Muscle layer of duodenum (tissue), 2 donors: ENCODE results near the gene GRIPAP1.

Source experiments
- H3K27ac ChIP-seq: one replicate; pipeline ENCODE4 v1.7.0; 2013; ENCODE audit warnings: mild to moderate bottlenecking, low read length
- H3K27me3 ChIP-seq: one replicate; pipeline ENCODE4 v1.7.0; 2013; ENCODE audit warnings: low read depth, mild to moderate bottlenecking, control low read depth, low read length
- H3K36me3 ChIP-seq, 2 donors: one replicate each; pipeline ENCODE4 v1.7.0; 2013; ENCODE audit warnings: low read length in 2 of 2, control low read depth in 1 of 2, mild to moderate bottlenecking in 1 of 2; ENCODE audit not compliant: insufficient read depth in 2 of 2, control insufficient read depth in 1 of 2
- H3K4me1 ChIP-seq, 2 donors: one replicate each; pipeline ENCODE4 v1.7.0; 2013; ENCODE audit warnings: low read length in 2 of 2, mild to moderate bottlenecking in 2 of 2, control low read depth in 1 of 2, moderate library complexity in 1 of 2; ENCODE audit not compliant: insufficient read depth in 2 of 2, control insufficient read depth in 1 of 2
- H3K4me3 ChIP-seq, 2 donors: one replicate each; pipeline ENCODE4 v1.7.0; 2013; ENCODE audit warnings: low read length in 2 of 2, low read depth in 1 of 2, mild to moderate bottlenecking in 1 of 2
- H3K9me3 ChIP-seq, 2 donors: one replicate each; pipeline ENCODE4 v1.7.0; 2013; ENCODE audit warnings: low read length in 2 of 2, control low read depth in 1 of 2, mild to moderate bottlenecking in 1 of 2; ENCODE audit not compliant: control insufficient read depth in 1 of 2
- donor health status: healthy.

Gene GRIPAP1

DNA sequence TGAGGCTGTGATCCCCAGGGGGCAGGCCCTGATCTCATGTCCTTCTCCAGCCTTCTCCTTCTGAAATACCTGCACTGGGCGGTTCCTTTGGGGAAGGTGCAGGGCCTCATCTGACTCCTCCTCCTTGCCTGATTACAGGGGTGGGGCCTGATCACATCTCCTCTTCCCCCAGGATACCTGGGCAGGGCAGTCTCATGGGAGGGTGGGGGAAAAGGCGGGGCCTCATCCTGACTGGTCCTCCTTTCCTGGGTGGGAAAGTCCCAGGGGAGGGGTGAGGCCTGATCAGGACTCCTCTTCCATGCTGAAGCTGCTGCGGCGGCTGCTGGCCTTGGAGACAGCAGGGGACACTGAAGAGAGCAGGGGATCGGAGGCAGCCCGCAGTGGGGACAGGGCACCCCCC, 27.8 kb upstream of the GRIPAP1 start:
- H3K36me3 ChIP-seq, result peaks cover 25 to 32% of the 10 kb centered on the region in 2 donors
- H3K4me1 ChIP-seq, result peaks cover 0 to 15% of the 10 kb centered on the region in 2 donors
- no peaks in the 10 kb centered on the region for H3K9me3 ChIP-seq
- no peak overlapping the region for H3K27ac ChIP-seq
- no peak overlapping the region for H3K4me3 ChIP-seq
- H3K27me3 ChIP-seq, result no peaks in the 10 kb centered on the region

DNA sequence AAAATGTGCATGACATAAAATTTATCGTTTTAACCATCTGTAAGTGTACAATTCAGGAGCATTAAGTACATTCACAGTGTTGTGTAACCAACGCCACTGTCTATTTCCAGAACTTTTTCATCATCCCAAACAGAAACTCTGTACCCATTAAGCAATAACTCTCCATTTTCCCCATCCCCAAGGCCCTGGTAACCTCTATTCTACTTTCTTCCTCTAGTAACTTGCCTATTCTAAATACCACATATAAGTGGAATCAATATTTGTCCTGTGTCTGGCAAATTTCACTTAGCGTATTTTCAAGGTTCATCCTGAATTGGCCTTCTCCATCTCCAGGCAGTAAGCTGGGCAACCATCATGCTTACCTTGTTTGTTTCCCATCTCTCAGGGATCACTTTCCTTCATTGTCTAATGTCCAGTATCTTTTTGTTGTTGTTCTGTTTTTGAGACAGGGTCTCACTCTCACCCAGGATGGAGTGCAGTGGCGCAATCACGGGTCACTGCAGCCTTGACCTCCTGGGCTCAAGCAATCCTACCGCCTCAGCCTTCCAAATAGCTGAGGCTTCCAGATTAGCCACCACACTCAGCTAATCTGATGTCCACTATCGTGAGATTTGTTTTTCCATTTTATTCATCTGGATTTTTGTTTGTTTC, 17.7 kb upstream of the GRIPAP1 start:
- Histone ChIP-seq H3K27me3 (no peaks in the 10 kb centered on the region), H3K36me3 (peaks cover 0 to 4% of the 10 kb centered on the region in 2 donors), H3K4me1 (no peaks in the 10 kb centered on the region), H3K27ac (no peak overlapping the region), H3K4me3 (no peak overlapping the region), H3K9me3 (no peaks in the 10 kb centered on the region)

DNA sequence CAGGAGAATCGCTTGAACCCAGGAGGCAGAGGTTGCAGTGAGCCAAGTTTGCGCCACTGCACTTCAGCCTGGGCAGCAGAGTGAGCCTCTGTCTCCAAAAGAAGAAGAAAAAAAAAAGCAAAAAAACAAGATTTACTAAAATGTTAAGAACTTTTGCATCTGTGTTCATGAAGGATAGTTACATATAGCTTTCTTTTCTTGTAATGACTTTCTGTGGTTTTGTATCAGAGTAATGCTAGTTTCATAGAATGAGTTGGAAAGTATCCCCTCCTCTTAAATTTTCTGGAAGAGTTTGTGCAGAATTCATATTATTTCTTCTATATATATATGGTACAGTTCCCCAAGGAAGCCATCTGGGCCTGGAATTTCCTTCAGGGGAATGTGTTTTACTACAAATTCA, 17.0 kb upstream of the GRIPAP1 start:
- no peak overlapping the region for H3K4me3 ChIP-seq
- H3K27me3 ChIP-seq, result no peaks in the 10 kb centered on the region
- no peak overlapping the region for H3K27ac ChIP-seq
- H3K9me3 ChIP-seq, result no peaks in the 10 kb centered on the region
- H3K36me3 ChIP-seq, result no peaks in the 10 kb centered on the region
- H3K4me1 ChIP-seq, result no peaks in the 10 kb centered on the region

DNA sequence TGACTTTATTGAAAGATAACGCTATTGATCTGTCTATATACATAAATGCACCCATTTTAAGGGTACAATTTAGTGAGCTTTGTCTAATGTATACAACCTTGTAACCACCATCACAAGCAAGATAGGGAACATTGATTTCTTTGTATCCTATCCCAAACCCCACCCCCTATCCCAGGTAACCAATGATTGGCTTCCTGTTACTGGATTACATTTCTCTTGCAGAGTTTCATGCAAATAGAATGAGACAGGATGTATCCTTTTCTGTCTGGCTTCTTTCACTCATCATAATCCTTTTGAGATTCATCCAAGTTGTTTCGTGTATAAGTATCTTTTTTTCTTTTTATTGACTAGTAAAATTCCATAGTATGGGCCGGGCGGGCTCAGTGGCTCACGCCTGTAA, 1.6 kb upstream of the GRIPAP1 start:
- H3K4me1 ChIP-seq, result peaks cover 7 to 9% of the 10 kb centered on the region in 2 donors
- peaks cover under 1% of the 10 kb centered on the region in 2 donors for H3K36me3 ChIP-seq
- no peaks in the 10 kb centered on the region for H3K9me3 ChIP-seq
- no peak overlapping the region for H3K27ac ChIP-seq
- H3K4me3 ChIP-seq, result no peak overlapping the region
- no peaks in the 10 kb centered on the region for H3K27me3 ChIP-seq

DNA sequence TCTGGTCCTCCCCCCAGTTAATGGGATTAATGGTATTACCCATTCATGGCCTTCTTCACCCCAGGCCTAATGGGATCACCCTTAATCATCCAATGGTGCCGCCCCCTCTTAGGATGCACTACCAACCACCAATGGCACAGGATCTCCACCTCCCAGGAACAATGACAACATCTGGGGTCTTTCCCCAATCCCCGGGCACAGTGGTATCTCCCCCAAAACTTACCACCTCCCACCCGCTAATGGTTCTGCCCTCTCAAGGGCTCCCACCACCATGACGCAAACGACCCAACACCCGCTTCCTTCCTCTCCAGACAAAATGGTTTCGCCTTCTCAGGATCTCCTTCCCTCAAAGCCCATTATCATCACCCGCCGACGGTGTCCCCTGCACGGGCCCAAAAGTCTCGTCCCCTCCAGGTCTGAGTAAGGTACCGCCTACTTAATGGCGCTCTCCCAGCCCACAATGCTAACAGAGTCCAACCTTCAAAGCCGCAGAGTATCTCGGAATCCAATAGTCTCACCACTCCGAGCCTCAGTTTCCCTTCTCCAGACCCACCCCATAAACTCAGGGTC, 458 bp downstream of the GRIPAP1 start:
- H3K27ac ChIP-seq, result peak overlapping the region; percentile 92
- peak overlapping the region; percentile 79 to 83 for H3K4me3 ChIP-seq
- no peaks in the 10 kb centered on the region for H3K27me3 ChIP-seq
- no peaks in the 10 kb centered on the region for H3K9me3 ChIP-seq
- peaks cover 7 to 9% of the 10 kb centered on the region in 2 donors for H3K4me1 ChIP-seq
- H3K36me3 ChIP-seq, result peaks cover 6 to 11% of the 10 kb centered on the region in 2 donors

DNA sequence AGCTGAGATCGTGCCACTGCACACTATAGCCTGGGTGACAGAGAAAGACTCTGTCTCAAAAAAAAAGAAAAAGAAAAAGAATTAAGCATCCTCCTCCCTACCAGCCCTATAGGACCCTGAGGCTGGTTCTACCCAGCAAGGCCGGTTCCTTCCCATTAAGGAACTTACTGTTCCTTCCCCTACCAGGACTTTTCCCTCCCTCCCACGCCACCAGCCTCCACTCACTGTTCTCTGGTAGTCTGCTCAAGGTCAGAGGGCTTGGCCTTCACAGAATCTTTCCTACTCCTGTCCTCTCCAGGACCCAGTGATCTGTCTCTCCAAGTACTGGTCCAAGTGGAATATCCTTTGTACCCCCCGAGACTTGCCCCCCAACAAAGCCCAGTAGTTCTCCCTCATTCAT, 1.4 kb downstream of the GRIPAP1 start:
- no peak overlapping the region for H3K27ac ChIP-seq
- H3K4me1 ChIP-seq, result peaks cover 7 to 9% of the 10 kb centered on the region in 2 donors
- no peaks in the 10 kb centered on the region for H3K27me3 ChIP-seq
- peak overlapping the region; percentile 79 to 83 for H3K4me3 ChIP-seq
- H3K36me3 ChIP-seq, result peaks cover 6 to 15% of the 10 kb centered on the region in 2 donors
- no peaks in the 10 kb centered on the region for H3K9me3 ChIP-seq

DNA sequence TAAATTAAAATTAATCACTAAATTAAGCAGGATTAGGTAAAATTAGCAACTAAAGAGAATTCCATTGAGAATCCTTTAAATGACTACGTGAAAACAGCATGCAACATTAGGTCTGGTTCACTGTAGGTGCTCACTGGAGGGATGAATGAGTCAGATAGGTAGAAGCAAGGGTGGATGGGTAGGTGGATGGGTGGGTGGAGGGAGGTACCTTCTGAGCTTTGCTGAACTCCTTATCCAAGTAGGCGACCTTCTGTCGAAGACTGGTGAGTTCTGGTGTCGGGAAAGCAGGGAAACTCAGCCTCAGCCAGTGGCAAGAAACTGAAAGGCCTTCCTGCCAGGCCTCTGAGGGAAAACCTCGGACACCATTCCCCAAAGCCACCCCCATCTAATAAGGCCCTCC, 3.0 kb downstream of the GRIPAP1 start:
- Histone ChIP-seq H3K27ac (no peak overlapping the region), H3K27me3 (no peaks in the 10 kb centered on the region), H3K4me1 (peaks cover 7 to 9% of the 10 kb centered on the region in 2 donors), H3K36me3 (peaks cover 9 to 15% of the 10 kb centered on the region in 2 donors), H3K9me3 (no peaks in the 10 kb centered on the region), H3K4me3 (no peak overlapping the region)

DNA sequence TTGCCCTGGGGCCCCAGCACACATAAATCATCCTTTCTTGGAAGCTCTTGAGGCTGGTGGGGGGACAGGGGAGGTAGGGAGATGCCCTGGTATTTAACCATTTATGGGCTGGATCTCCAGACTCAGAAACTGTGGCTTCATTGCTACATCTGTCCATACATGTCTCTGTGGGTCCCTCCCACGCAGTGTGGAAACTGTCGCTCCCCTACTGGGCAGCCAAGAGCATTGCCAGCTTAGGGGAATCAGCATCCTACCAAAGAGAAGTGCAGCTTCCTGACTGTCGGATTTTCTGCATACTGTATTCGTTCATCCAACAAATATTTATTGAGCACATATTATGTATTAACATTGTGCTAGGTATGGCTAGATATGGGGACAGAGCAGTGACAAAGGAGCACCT, 3.7 kb downstream of the GRIPAP1 start:
- Histone ChIP-seq H3K4me3 (no peak overlapping the region), H3K27ac (no peak overlapping the region), H3K4me1 (peaks cover 7 to 9% of the 10 kb centered on the region in 2 donors), H3K27me3 (no peaks in the 10 kb centered on the region), H3K36me3 (peaks cover 10 to 19% of the 10 kb centered on the region in 2 donors), H3K9me3 (no peaks in the 10 kb centered on the region)

DNA sequence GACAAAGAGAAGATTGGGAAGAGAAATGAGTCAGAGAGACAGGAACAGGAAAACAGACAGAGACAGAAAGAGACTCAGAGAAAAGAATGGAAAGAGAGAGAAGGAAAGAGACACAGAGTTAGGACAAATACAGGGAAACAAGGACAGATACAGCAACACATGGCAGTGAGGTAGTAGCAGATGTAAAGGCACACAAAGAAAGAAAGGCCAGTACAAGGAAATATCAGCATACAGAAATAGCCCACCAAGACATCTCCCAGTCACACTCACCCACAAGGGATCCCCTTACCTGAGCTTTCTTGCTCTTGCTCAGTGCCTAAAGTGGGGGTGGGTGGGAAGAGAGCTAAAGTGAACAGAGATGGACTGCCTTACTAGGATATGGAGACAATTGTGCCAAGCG, 4.2 kb downstream of the GRIPAP1 start:
- H3K4me1 ChIP-seq, result peaks cover 7 to 9% of the 10 kb centered on the region in 2 donors
- H3K9me3 ChIP-seq, result no peaks in the 10 kb centered on the region
- peaks cover 13 to 25% of the 10 kb centered on the region in 2 donors for H3K36me3 ChIP-seq
- no peak overlapping the region for H3K27ac ChIP-seq
- H3K4me3 ChIP-seq, result no peak overlapping the region
- no peaks in the 10 kb centered on the region for H3K27me3 ChIP-seq

DNA sequence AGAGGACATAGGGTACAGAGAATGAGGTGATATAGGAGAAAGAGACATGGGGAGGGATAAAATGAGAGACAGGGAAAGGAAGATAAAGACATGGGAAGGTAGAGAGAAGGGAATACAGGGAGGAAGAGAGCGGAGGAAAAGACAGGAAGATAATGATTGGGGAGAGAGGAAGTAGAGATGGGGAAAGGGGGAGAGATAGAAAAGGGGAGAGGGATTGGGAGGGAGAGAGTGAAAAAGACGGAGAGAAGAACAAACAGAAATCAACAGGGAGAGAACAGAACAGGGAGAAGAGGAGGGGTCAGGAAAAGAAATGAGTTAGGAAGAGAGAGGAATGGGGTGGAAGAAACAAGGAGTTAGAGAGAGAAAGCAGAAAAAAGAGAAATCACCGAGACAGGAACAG, 4.6 kb downstream of the GRIPAP1 start:
- H3K27ac ChIP-seq, result no peak overlapping the region
- no peaks in the 10 kb centered on the region for H3K9me3 ChIP-seq
- H3K27me3 ChIP-seq, result no peaks in the 10 kb centered on the region
- peaks cover 13 to 25% of the 10 kb centered on the region in 2 donors for H3K36me3 ChIP-seq
- H3K4me1 ChIP-seq, result peaks cover 7 to 9% of the 10 kb centered on the region in 2 donors
- no peak overlapping the region for H3K4me3 ChIP-seq

DNA sequence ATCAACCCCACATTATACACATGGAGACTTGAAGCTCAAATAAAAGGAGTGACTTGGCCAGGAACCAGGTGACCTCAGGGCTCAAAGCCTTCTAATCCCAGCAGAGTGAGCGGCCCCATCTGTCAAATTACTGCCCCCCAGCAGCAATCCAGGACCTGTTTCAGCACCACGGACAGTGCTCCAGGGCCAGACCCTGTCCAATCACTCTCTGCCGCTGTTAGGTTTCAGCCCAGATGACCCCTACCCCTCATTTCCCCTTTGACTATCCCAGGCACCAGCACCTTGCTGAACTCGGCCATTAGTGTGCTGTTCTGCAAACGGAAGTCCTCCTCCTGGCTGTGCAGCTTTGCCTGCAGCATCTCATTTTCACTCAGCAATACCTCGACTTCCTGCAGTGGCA, 5.1 kb downstream of the GRIPAP1 start:
- Histone ChIP-seq H3K36me3 (peaks cover 13 to 25% of the 10 kb centered on the region in 2 donors), H3K4me1 (peaks cover 7 to 9% of the 10 kb centered on the region in 2 donors), H3K27me3 (no peaks in the 10 kb centered on the region), H3K9me3 (no peaks in the 10 kb centered on the region), H3K4me3 (no peak overlapping the region), H3K27ac (no peak overlapping the region)

DNA sequence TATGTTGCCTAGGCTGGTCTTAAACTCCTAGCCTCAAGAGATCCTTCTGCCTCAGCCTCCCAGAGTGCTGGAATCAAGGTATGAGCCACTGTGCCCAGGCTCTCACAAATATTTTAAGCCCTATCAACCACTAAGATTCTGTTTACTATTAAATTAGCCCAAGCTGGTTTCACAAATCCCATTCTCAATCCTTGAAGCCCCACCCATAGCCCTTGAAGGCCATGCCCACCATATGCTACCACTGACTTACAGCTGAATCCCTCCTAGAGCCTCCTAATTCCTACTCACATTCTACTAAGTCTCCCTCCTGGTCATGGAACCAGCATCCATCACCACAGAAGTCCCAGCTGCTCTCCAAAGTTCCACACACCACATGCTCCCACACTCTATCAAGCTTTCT, 9.7 kb downstream of the GRIPAP1 start:
- Histone ChIP-seq H3K4me3 (no peak overlapping the region), H3K9me3 (no peaks in the 10 kb centered on the region), H3K4me1 (no peaks in the 10 kb centered on the region), H3K27me3 (no peaks in the 10 kb centered on the region), H3K36me3 (peaks cover 27 to 41% of the 10 kb centered on the region in 2 donors), H3K27ac (no peak overlapping the region)
